Activated CD4-positive, CD25-positive, alpha-beta regulatory T cell treated with anti-CD3 and anti-CD28 coated beads, Interleukin-2, amount 50 U/mL, for 72 hours (primary cell): ENCODE results near the gene KCNQ5.

Experiments used
- DNase-seq: peaks from one replicate; pipeline ENCODE4 v3.0.0; 2021

Gene KCNQ5

GRCh38 chr6:72640615-72640930 lies 18.7 kb downstream of the KCNQ5 start:
- DNase-seq: no peak

- no peak for DNase-seq
Observed at GRCh38 chr6:72642435-72642834, 20.6 kb downstream of the KCNQ5 start.

- no peak for DNase-seq
Observed at GRCh38 chr6:72643214-72643613, 21.4 kb downstream of the KCNQ5 start.

GRCh38 chr6:72646604-72647485 lies 25.0 kb downstream of the KCNQ5 start:
- no peak for DNase-seq

- no peak for DNase-seq
Observed at GRCh38 chr6:72647489-72647888, 25.6 kb downstream of the KCNQ5 start.

- DNase-seq: no peak
Observed at GRCh38 chr6:72649032-72649984, 27.4 kb downstream of the KCNQ5 start.

- DNase-seq: no peak
Observed at GRCh38 chr6:72650081-72650745, 28.3 kb downstream of the KCNQ5 start.

GRCh38 chr6:72651174-72651573 lies 29.3 kb downstream of the KCNQ5 start:
- DNase-seq: no peak

- DNase-seq: no peak
Observed at GRCh38 chr6:72651967-72652956, 30.4 kb downstream of the KCNQ5 start.

GRCh38 chr6:72653026-72653425 lies 31.2 kb downstream of the KCNQ5 start:
- DNase-seq: no peak

GRCh38 chr6:72654071-72654621 lies 32.3 kb downstream of the KCNQ5 start:
- DNase-seq: no peak

GRCh38 chr6:72657407-72658197 lies 35.7 kb downstream of the KCNQ5 start:
- DNase-seq: no peak

GRCh38 chr6:72659754-72660153 lies 37.9 kb downstream of the KCNQ5 start:
- no peak for DNase-seq

GRCh38 chr6:72661411-72661810 lies 39.5 kb downstream of the KCNQ5 start:
- DNase-seq: no peak

GRCh38 chr6:72665599-72665998 lies 43.7 kb downstream of the KCNQ5 start:
- no peak for DNase-seq

GRCh38 chr6:72669324-72669723 lies 47.5 kb downstream of the KCNQ5 start:
- no peak for DNase-seq

GRCh38 chr6:72672906-72673305 lies 51.0 kb downstream of the KCNQ5 start:
- DNase-seq: no peak

- DNase-seq: no peak
Observed at GRCh38 chr6:72674842-72675241, 53.0 kb downstream of the KCNQ5 start.

- DNase-seq: no peak
Observed at GRCh38 chr6:72675396-72675795, 53.5 kb downstream of the KCNQ5 start.

GRCh38 chr6:72676995-72677394 lies 55.1 kb downstream of the KCNQ5 start:
- DNase-seq: no peak

GRCh38 chr6:72677740-72678139 lies 55.9 kb downstream of the KCNQ5 start:
- DNase-seq: no peak
